BLaER1 treated with 17β-estradiol and CSF1 and Interleukin-3, amounts not matched to agents 10 nM and 100 nM (cell line): Measurements from ENCODE around the gene ATF4.

ENCODE experiments used
- H3K27ac ChIP-seq, 11 experiments: shearing (Covaris generic); formaldehyde crosslinking; 2 replicates each; pipeline ENCODE4 v1.8.1; 2022
- H3K27me3 ChIP-seq, 11 experiments: shearing (Covaris generic); formaldehyde crosslinking; 2 replicates each; pipeline ENCODE4 v1.8.1; 2022
- H3K36me3 ChIP-seq, 11 experiments: shearing (Covaris generic); formaldehyde crosslinking; 2 replicates each; pipeline ENCODE4 v1.8.1; 2022
- H3K4me1 ChIP-seq, 10 experiments: shearing (Covaris generic); formaldehyde crosslinking; 2 replicates each; pipeline ENCODE4 v1.8.1; 2022
- H3K4me2 ChIP-seq, 11 experiments: shearing (Covaris generic); formaldehyde crosslinking; 2 replicates each; pipeline ENCODE4 v1.8.1; 2022
- H3K4me3 ChIP-seq, 10 experiments: shearing (Covaris generic); formaldehyde crosslinking; 2 replicates each; pipeline ENCODE4 v1.8.1; 2022
- H3K9ac ChIP-seq, 11 experiments: shearing (Covaris generic); formaldehyde crosslinking; 2 replicates each; pipeline ENCODE4 v1.8.1; 2022
- H3K9me3 ChIP-seq, 11 experiments: shearing (Covaris generic); formaldehyde crosslinking; replicated peaks in 1 of 11; 2 replicates each; pipeline ENCODE4 v1.8.1; 2022
- H4K20me1 ChIP-seq, 11 experiments: shearing (Covaris generic); formaldehyde crosslinking; 2 replicates each; pipeline ENCODE4 v1.8.1; 2022
- Cebpa-rat ChIP-seq, 11 experiments: shearing (Covaris generic); IDR thresholded peaks; 2 replicates each; pipeline ENCODE4 v1.8.1; 2022

The ATF4 gene

DNA sequence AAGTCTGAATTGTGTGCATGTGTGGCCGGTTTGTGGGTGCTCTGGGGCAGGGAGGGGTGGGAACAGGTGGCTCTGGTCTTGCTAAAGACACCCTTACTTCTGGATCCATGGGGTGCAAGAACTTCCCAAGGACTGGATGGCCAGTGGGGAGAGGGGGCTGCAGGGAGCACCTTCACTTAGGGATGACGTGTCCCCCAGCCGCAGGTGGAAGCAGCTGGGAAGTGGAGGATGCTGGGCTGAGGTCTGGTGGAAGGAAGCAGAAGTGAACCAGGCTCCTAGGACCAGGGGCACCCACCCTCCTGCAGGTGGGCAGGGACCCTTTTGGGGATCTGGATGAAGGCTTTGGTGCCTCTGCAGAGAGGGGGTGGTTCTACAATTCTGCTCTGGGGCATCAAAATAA, 28.2 kb upstream of the ATF4 start:
- peaks cover 0 to 10% (median 0%) of the 10 kb centered on the region in 11 experiments; a peak in 7 of 22 replicates for H3K36me3 ChIP-seq
- no peak for TF ChIP-seq Cebpa-rat (IDR thresholded peaks at IDR 0.05)
- no peaks in the 10 kb centered on the region for H3K9me3 ChIP-seq
- no peaks in the 10 kb centered on the region for H3K27me3 ChIP-seq
- H3K27ac ChIP-seq, result no peak overlapping the region
- no peak overlapping the region for H3K9ac ChIP-seq
- H3K4me1 ChIP-seq, result peaks cover 32 to 72% (median 49%) of the 10 kb centered on the region in 10 experiments
- no peak overlapping the region for H3K4me3 ChIP-seq
- no peak overlapping the region for H3K4me2 ChIP-seq
- no peaks in the 10 kb centered on the region for H4K20me1 ChIP-seq

DNA sequence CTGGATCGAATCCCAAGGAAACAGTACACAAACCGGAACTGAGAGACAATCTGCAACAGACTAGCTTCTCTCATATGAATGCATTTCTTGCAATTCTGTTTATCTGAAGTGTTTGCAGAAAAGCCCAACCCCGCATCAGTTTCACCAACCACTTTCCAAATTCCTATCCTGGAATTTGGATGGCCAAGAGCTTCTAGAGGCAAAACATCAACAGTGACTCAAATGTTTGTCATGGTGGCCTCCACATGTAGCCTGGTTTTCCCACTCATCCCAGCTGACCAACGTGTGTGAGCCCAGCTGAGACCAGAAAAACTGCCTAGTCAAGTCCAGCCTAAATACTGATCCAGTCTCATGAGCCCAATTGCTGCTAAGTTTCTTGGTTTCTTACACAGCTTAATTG, 26.6 kb upstream of the ATF4 start:
- no peaks in the 10 kb centered on the region for H3K9me3 ChIP-seq
- no peaks in the 10 kb centered on the region; a peak in 1 of 22 replicates for H3K36me3 ChIP-seq
- H4K20me1 ChIP-seq, result no peaks in the 10 kb centered on the region
- no peak for TF ChIP-seq Cebpa-rat (IDR thresholded peaks at IDR 0.05)
- peak overlapping the region in 4 of 11 experiments; percentile 70 to 87 (median 80); a peak in 7 of 22 replicates for H3K4me2 ChIP-seq
- H3K9ac ChIP-seq, result peak overlapping the region in 3 of 11 experiments; percentile 23 to 58 (median 37); a peak in 2 of 22 replicates
- H3K27me3 ChIP-seq, result no peaks in the 10 kb centered on the region
- no peak overlapping the region for H3K4me3 ChIP-seq
- peaks cover 32 to 73% (median 49%) of the 10 kb centered on the region in 10 experiments for H3K4me1 ChIP-seq
- H3K27ac ChIP-seq, result peak overlapping the region in 3 of 11 experiments; percentile 52 to 85 (median 74); a peak in 4 of 22 replicates

DNA sequence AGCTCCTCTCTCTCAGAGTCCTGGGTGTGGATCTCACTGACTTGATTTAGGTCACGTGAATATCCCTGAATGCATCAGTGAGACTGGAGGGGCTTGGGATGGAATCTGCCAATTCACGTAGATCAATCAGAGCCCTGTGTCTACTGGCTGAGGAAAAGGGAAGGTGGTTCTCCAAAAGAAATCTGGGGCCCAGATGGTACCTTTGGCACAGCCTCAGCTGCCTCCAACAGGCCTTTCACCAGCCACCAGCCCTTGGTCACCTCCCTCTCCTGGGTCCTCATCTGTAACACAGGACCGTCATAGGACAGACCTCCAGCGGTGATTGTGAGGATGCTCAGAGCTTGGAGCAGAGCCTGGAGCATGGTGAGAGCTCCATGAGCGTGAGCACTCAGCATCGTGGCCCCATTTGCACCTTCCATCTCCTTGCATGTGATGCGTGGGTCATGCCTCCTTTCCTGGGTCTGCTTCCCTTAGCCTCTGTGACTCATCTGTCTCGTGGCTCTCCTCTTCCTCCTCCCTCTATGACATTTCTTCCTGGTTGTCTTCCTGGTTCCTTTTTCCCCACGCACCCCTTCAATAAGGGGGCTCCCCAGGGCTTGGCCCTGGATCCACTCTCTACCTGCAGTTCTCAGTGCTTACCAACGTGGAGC, 25.8 kb upstream of the ATF4 start:
- H3K9ac ChIP-seq, result peak overlapping the region in 8 of 11 experiments; percentile 6 to 58 (median 23); a peak in 8 of 22 replicates
- no peak for TF ChIP-seq Cebpa-rat (IDR thresholded peaks at IDR 0.05)
- peak overlapping the region in 9 of 11 experiments; percentile 22 to 85 (median 52); a peak in 17 of 22 replicates for H3K27ac ChIP-seq
- no peaks in the 10 kb centered on the region for H4K20me1 ChIP-seq
- H3K9me3 ChIP-seq, result no peaks in the 10 kb centered on the region
- no peak overlapping the region for H3K4me3 ChIP-seq
- no peaks in the 10 kb centered on the region for H3K36me3 ChIP-seq
- H3K4me2 ChIP-seq, result peak overlapping the region in 9 of 11 experiments; percentile 0 to 87 (median 70); a peak in 16 of 22 replicates
- H3K4me1 ChIP-seq, result peaks cover 28 to 68% (median 44%) of the 10 kb centered on the region in 10 experiments
- H3K27me3 ChIP-seq, result no peaks in the 10 kb centered on the region

- Histone ChIP-seq H3K27ac (peak overlapping the region in 3 of 11 experiments; percentile 38 to 74 (median 52); a peak in 4 of 22 replicates), H3K27me3 (no peaks in the 10 kb centered on the region), H3K9ac (peak overlapping the region in 1 of 11 experiments; percentile 12; a peak in 1 of 22 replicates)
These were observed 24.1 kb upstream of the ATF4 start for GRCh38 chr22:39496131-39496838.

DNA sequence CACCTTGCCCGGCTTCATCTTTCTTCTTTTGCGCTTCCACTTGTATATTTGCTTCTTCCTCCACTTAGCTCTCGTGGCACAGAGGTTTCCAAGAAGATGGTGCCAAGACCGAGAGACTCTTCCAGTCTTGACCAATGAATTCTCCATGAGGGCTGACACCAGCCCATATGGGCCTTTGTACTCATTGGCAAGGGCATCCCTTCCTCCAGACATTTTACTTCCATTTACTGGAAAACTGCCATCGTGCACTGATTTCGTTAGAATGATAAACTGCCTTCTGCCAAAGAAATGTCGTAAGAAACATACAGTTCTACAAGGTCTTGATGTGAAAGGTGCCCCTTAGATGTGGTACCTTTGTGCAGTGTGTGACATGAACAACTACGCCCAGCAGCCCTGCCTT, 22.9 kb upstream of the ATF4 start:
- TF ChIP-seq Cebpa-rat (IDR thresholded peaks at IDR 0.05), result no peak
- Histone ChIP-seq H3K4me3 (no peak overlapping the region), H3K27me3 (no peaks in the 10 kb centered on the region)

More at GRCh38 chr22:39496131-39496838, 24.1 kb upstream of the ATF4 start:
- Histone ChIP-seq H3K36me3 (no peaks in the 10 kb centered on the region), H3K4me1 (peaks cover 20 to 61% (median 39%) of the 10 kb centered on the region in 10 experiments), H3K4me2 (peak overlapping the region in 5 of 11 experiments; percentile 22 to 87 (median 42); a peak in 7 of 22 replicates), H3K4me3 (no peak overlapping the region), H4K20me1 (no peaks in the 10 kb centered on the region), H3K9me3 (no peaks in the 10 kb centered on the region)
- TF ChIP-seq Cebpa-rat (IDR thresholded peaks at IDR 0.05), result no peak

GRCh38 chr22:39498368-39498767, 22.0 kb upstream of the ATF4 start:
- Histone ChIP-seq H3K4me3 (no peak overlapping the region), H3K27me3 (no peaks in the 10 kb centered on the region), H3K4me2 (no peak overlapping the region), H3K9me3 (no peaks in the 10 kb centered on the region), H3K9ac (no peak overlapping the region), H3K36me3 (0 out of 22 replicates have a peak, but pooled peaks cover 0 to under 1% (median 0%) of the 10 kb centered on the region in 11 experiments), H4K20me1 (peaks cover 0 to 4% (median under 1%) of the 10 kb centered on the region in 11 experiments; a peak in 6 of 22 replicates), H3K4me1 (peaks cover 31 to 59% (median 43%) of the 10 kb centered on the region in 10 experiments), H3K27ac (no peak overlapping the region)
- TF ChIP-seq Cebpa-rat (IDR thresholded peaks at IDR 0.05), result no peak

More for the DNA sequence above, 22.9 kb upstream of the ATF4 start:
- Histone ChIP-seq H4K20me1 (no peaks in the 10 kb centered on the region), H3K9ac (no peak overlapping the region), H3K4me1 (peaks cover 24 to 65% (median 40%) of the 10 kb centered on the region in 10 experiments), H3K27ac (no peak overlapping the region), H3K9me3 (no peaks in the 10 kb centered on the region), H3K36me3 (no peaks in the 10 kb centered on the region), H3K4me2 (no peak overlapping the region; a peak in 1 of 22 replicates)

DNA sequence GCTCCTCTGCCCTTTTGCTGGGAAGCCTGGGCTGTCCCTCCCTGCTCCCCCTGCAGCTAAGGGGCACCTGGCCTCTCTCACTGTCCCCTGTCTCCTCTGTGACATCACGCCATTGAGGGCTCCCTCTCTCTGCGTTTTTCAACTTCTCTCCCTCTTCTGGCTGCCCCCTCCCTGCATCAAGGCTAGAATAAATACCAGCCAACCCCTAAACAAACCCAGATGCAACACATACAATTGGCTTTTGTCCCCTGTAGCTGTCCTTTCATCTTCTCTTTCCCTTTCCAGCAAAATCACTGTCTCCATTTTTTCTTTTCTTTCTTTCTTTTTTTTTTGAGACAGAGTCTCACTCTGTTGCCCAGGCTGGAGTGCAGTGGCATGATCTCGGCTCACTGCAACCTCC, 21.6 kb upstream of the ATF4 start:
- Histone ChIP-seq H3K4me2 (no peak overlapping the region), H3K36me3 (peaks cover 0 to 5% (median 2%) of the 10 kb centered on the region in 11 experiments; a peak in 18 of 22 replicates), H3K9ac (no peak overlapping the region), H3K4me3 (no peak overlapping the region), H3K27ac (no peak overlapping the region), H3K4me1 (peaks cover 35 to 59% (median 48%) of the 10 kb centered on the region in 10 experiments), H4K20me1 (peaks cover 0 to 8% (median 5%) of the 10 kb centered on the region in 11 experiments; a peak in 12 of 22 replicates), H3K27me3 (no peaks in the 10 kb centered on the region), H3K9me3 (no peaks in the 10 kb centered on the region)
- TF ChIP-seq Cebpa-rat (IDR thresholded peaks at IDR 0.05), result no peak

DNA sequence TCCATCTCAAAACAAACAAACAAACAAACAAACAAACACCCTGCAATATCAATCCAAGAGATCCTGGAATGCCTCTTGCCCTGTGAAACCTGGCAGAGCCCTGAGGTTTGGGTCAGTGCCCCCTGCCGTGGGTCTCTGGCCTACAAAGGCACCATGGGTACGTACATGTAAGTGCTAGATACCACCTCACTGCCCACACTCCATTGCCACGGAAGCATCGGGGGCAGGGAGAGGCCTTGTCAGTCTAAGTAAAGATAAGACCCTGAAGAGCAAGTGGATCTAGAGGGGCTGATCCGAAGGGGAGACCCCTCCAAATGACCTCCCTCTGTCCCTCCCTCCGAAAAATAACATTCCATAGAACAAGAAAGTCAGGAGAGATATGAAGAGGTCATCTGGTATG, 20.3 kb upstream of the ATF4 start:
- H3K27me3 ChIP-seq, result no peaks in the 10 kb centered on the region
- no peak for TF ChIP-seq Cebpa-rat (IDR thresholded peaks at IDR 0.05)
- no peak overlapping the region for H3K27ac ChIP-seq
- no peak overlapping the region for H3K4me3 ChIP-seq
- peaks cover 13 to 18% (median 15%) of the 10 kb centered on the region in 11 experiments for H3K36me3 ChIP-seq
- no peak overlapping the region for H3K4me2 ChIP-seq
- H4K20me1 ChIP-seq, result peaks cover 0 to 21% (median 17%) of the 10 kb centered on the region in 11 experiments; a peak in 16 of 22 replicates
- H3K9ac ChIP-seq, result no peak overlapping the region
- H3K4me1 ChIP-seq, result peaks cover 31 to 59% (median 45%) of the 10 kb centered on the region in 10 experiments
- no peaks in the 10 kb centered on the region for H3K9me3 ChIP-seq
